Activated naive CD4-positive, alpha-beta T cell treated with anti-CD3 and anti-CD28 coated beads, Interleukin-2, amount 50 U/mL, for 16 hours (primary cell): Measurements from ENCODE around the gene DAP3.
"Not testable (repeated sequence)": the region's sequence is repeated elsewhere in the genome, so short reads cannot be mapped to it uniquely, and the experiment has no call there.

Experiments
- DNase-seq: peaks from one replicate; pipeline ENCODE4 v3.0.0-alpha.2; 2020

The DAP3 gene

GRCh38 chr1:155689081-155689607 lies at the start of gene DAP3:
DAP3 (plus strand) TSS chr1:155689091; CDS start chr1:155709780, 20,689 bp downstream.
- not testable (repeated sequence) for DNase-seq

DNA sequence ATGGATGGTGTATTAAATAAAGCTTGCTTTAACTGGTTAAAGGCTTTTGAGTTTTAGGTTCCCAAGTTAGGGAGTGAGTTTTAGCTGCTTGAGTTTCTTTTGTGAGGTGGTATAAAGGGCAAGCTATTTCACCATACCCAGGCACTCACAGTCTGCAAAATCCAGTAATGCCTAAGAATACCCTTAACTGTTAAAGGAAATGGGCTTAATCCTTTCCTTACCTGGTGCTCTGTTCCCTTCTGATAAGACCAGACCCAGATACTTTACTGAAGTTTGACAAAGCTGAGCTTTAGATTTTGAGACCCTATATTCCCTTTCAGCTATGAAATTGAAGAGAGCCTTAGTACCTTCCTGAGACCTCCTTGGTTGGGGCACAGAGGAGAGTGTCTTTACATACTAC lies 48.5 kb upstream of the DAP3 start:
- no peak for DNase-seq

DNA sequence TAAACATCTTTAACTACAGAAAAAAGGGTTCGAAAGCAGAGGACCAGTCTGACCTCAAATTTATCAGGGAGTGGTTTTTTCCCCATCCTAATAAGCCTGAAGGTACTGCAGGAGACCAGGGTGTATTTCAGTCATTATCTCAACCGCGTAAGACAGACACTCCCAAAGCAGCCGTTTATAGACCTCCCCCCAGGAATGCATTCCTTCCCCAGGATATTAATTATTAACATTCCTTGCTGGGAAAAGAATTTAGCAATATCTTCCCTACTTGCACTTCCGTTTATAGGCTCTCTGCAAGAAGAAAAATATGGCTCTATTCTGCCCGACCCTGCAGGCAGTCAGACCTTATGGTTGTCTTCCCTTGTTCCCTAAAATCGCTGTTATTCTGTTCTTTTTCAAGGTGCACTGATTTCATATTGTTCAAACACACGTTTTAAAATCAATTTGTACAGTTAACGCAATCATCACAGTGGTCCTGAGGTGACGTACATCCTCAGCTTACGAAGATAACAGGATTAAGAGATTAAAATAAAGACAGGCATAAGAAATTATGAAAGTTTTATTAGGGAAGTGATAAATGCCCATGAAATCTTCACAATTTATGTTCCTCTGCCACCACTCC lies 46.2 kb upstream of the DAP3 start:
- DNase-seq, result not testable (repeated sequence)

GRCh38 chr1:155643230-155643629 lies 45.7 kb upstream of the DAP3 start:
- no peak for DNase-seq

GRCh38 chr1:155645034-155645598 lies 43.8 kb upstream of the DAP3 start:
- no peak for DNase-seq

DNA sequence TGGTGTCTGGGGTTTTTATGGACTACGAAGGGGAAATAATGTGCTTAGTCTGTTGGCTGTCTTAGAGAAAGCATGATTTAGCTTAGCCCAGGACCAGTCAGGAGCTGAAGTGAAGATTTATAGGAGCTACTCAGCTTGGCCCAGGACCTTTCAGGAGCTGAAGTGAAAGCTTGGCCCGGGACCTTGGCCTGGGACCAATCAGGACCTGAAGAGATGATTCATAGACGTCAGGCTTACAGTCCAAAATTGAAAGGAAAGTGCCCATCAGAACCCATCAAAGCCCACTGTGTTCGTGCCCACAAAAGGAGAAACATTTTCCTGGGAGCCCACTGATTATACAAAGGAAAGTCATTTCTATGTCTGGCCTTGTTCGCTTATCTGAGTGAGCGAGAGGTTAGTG lies 43.2 kb upstream of the DAP3 start:
- DNase-seq, result no peak

DNA sequence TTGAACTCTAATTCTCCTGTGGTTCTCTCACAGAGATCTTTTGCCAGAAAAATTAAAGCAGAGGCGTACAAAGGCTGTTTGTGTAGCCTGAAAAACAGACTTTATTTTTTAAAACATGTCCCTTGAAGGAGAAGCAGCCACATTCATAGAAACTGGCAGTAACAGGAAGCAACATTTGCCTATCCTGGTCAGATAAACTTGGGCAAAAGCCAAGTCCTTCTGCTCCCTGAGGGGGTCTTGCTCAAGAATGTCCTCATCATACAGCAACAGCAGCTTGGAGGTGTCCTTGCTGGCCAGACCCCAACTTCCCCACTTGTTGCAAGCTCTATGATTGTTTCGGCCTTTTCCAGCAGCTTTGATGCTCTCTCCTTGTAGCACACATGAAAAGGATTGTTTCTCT lies 42.6 kb upstream of the DAP3 start:
- no peak for DNase-seq

- DNase-seq, result no peak
Measured at GRCh38 chr1:155648207-155649147, 40.4 kb upstream of the DAP3 start.

DNA sequence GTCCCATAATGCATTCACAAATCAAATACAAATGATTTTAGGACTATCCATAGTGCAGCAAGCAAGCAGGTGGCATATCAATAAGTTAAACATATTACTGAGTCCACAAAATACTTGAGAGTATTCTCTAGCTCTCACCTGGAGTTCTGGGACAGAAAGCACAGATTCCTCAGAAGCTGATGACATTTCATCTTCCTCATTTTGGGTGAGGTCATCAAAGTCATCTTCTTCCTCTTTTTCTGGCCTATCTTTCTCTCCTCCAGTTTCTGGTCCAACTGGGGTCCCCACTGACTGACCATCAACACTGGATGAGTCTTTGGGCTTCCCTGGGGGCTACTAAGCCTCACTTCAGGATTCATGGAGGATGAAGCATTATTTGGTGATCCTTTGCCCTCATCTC lies 39.2 kb upstream of the DAP3 start:
- DNase-seq, result no peak

DNA sequence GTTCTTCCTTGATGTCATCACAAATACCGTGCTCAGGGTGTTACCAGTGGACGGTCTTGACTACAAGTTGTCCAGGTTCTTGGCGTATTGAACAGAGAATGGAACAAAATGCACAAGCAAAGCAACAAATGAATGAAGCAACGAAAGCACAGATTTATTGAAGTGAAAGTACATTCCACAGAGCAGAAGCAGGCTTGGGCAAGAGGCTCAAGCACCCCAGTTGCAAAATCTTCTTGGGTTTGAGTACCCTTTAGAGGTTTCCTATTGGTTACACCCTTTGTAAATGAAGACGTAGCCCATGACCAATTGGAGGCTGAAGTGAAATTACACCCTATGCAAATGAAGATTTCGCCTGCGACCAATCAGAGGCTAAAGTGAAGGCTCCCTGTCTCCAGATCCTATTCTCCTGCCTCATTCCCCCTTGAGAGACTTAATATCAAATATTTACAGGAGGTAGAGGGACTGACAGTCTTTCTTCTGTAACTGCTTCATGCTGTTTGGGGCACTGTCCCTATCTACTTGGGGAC lies 38.6 kb upstream of the DAP3 start:
- no peak for DNase-seq

DNA sequence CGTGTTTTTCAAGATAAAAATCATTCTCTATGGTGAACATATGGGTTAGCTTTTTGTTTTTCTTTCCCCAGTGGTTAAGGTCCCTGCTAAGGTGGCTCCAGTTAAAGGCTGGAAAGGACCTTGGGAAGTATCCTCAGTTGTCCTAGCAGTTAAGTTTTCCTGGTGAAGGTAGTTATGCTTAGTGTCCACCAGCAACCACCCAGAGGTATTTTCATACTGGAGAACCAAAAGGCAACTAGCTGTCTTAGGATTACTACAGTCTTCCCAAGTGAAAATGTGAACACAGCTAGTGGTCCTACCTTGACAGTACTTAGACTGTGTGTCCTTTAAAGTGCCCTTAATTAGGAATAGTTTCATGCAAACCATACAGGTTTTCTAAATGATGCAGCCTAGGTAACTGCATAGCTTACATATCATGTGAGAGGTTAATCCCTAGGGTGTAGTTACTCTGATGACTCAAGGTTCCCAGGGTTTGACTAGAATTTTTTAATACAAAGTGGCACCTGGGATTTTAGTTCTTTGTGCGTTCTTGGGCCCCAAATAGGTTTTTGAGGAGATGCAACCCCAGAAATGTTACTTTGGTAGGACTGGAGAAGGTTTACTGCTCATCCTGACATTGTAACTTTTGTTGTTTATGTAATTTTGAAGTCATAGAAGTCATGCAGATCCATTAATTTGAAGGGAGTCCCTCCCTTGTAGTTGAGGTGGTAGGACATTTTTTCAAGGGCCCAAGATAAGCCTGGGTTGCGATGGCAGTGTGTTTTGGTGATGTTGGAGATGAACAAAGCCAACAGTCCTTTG lies 36.8 kb upstream of the DAP3 start:
- DNase-seq, result no peak

DNA sequence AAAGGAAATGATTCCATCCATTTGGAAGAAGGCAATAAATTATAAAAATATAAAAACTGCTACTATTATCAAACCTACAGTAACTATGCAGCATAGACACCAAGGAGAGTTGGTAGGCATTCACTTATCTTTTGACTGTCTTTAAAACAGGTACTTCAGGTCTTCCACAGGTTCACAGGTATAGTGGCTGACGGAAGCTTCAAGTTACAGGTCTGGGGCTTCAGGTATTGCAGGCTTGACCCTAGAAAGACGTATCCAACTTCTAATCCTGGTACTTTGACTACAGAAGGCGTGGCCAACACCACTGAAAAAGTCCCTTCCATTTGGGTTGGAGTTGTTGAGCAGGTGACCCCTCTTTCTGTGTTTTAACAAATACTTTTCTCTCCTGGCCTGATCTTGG lies 35.9 kb upstream of the DAP3 start:
- DNase-seq, result no peak

GRCh38 chr1:155657463-155657862 lies 31.4 kb upstream of the DAP3 start:
- DNase-seq, result no peak

- DNase-seq, result not testable (repeated sequence)
Measured at GRCh38 chr1:155661239-155661638, 27.7 kb upstream of the DAP3 start.

DNA sequence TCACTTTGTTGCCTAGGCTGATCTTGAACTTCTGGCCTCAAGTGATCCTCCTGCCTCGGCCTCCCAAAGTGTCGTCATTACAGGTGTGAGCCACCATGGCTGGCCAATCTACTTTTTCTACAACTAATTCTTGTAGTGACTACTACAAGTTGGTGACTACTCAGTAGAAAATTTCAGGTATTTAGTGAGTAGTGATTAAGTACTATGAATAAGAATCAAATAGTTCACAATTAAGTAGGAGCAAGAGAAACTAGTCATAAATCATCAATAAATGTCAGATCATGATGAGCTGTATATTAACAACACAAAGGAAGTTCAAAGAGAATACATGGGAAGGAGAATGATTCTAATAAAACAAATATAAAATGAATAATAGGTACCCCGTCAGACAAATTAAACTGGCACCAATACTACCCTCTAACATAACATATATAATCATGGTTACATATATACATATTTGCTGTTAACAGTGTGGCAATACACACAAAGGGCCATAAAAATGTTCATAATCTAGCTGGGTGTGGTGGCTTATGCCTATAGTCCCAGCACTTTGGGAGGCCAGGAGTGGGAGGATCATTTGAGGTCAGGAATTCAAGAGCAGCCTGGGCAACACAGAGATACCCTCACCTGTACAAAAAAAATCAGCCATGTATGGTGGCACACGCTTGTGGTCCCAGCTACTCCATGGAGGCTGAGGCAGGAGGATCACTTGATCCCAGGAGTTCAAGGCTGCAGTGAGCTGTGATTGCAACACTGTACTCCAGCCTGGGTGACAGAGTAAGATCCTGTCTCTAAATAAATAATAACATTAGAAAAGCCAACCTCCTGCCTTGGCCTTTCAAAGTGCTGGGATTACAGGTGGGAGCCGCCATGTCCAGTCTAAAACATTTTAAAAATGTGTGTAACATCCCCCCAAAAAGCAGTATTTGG lies 19.4 kb upstream of the DAP3 start:
- DNase-seq, result no peak

DNA sequence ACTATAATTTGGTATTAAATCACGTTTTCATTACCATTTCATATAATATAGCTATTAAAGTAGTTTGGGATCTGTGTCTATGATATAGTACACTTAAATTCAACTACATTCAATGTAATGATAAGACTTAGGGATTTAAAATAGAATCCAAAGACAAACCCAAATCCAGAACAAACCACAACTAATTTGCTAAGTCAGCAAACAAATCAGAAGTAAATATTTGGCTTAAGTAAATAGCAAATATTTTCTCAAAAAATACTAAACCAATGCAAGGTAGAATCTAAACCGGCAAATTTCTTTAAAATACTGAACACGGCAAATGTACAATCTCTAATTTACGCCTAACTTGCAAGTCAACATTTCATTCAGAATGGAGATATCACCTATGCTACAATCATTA lies 17.1 kb upstream of the DAP3 start:
- DNase-seq, result no peak

- no peak for DNase-seq
Measured at GRCh38 chr1:155673003-155673402, 15.9 kb upstream of the DAP3 start.

GRCh38 chr1:155678027-155678426 lies 10.9 kb upstream of the DAP3 start:
- DNase-seq, result no peak

- not testable (repeated sequence) for DNase-seq
Measured at GRCh38 chr1:155678992-155679391, 9.9 kb upstream of the DAP3 start.

GRCh38 chr1:155680531-155680930 lies 8.4 kb upstream of the DAP3 start:
- DNase-seq, result no peak

- DNase-seq, result no peak
Measured at GRCh38 chr1:155681776-155682175, 7.1 kb upstream of the DAP3 start.
